Hypothalamus (tissue), 51 donors: ENCODE measurements around the gene RGS9BP.
A peak's percentile ranks its signal among the peaks of the same experiment; 100 is the strongest.
"Not testable (repeated sequence)": the region's sequence is repeated elsewhere in the genome, so short reads cannot be mapped to it uniquely, and the experiment has no call there.

Experiments used
- DNase-seq, 51 donors: peaks; one replicate each; lab custom pipeline; 2025; lab: John Stamatoyannopoulos, UW

RGS9BP gene, protein sequence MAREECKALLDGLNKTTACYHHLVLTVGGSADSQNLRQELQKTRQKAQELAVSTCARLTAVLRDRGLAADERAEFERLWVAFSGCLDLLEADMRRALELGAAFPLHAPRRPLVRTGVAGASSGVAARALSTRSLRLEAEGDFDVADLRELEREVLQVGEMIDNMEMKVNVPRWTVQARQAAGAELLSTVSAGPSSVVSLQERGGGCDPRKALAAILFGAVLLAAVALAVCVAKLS

DNA sequence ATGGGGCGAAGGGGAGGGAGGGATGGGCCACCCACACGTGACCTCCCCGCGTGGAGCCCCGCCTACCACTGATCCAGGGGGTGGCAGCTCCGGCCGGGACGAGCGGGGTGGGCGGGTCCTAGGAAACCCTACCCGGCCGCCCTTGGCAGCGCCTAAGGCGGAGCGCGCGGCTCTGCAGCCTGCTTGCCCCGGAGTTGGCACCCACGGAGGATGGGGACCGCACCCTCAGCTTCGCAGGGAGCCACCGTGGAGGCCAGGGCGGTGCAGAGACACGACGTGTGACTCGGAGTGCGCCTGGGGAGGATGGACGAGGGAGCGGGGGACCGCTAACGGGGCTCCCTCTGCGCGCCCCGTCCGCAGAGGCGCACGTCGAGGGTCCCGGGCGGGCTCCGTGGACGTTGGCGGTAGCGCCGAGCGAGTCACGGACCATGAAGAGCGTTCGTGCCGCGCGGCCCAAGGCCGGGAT is at the start of gene RGS9BP:
Gene RGS9BP, plus strand, starts transcription at position 129 of the 466 bp plus-strand sequence. CDS start 416 bp downstream, outside the sequence.
- DNase-seq: peak in 41 of 51 donors; percentile 35 to 82 (median 68)

DNA sequence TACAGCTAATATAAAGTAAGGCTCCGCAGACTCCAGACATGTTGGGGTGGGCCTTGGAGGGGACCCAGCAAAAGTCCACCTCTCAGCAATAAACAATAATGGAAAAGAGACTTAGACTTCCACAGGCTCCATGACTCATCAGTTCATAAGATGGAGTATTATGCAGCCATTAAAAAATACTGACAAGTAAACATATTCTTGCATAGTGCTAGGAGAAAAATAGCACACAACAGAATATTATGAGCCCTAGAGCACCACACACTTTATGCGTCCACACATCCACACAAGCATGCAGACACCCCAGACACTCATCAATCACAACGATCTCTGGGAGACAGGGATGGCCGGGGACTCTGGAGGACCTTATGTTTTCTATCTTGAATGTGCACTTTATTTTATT is 48.7 kb upstream of the RGS9BP start:
- DNase-seq: no peak

DNA sequence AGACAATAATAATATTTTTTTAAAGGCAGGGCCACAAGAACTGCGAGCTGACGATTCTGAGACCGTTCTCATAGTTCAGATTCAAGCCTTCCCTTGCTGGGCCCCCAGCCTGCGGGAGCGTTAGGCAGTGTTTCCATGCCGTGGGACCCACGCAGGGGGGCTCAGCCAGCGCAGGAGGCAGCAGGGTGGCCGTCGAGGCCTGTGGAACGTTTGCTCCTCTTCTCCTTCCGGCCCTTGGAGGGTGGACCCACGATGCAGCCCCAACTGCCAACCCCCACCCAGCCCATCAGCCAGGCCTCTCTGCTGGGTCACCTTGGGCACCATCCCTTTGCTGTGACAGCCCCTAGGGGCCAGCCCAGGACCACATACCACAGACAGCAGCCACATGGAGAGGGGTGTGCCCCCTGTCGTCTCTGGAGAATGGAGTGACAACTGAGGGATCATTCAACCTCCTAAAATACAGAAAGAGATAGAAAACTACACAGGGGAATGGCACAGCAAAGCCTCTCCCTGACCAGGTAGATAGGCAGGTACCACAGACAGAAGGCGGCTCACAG is 47.9 kb upstream of the RGS9BP start:
- no peak for DNase-seq

DNA sequence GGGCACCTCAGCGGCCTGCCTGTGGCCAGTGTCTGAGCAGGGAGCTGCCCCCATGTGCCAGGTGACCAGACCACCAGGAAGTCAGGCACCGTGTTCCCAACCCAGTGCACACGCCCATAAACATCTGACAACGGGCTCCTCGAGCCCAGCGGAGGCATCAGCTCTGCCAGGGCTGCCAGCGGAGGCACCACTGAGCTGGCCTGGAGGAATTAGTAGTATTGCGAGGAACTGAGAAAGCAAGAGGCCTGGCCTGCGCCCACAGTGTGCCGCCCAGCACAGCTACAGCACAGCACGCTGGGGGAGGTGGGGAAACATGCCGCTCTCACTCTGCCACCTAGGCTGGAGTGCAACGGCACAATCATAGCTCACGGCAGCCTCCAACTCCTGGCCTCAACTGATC is 45.3 kb upstream of the RGS9BP start:
- no peak for DNase-seq

DNA sequence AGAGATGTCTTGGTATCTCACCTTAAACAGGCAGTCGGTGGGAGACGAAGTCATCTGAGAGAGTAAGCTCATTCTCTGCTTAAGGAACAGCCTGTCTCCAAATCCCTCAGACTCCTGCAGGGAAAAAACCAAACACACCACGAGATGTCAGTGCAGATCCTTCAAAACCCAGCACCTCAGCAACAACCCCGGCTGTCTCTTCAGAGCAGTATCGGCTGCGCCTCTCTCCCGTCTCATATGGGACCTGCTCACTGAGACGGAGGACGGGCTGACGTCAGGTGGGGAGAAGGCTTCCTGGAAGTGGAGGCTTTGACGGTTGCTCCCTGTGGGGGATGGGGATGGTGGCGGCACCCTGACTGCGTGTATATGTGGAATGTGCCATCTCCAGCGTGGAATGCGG is 44.3 kb upstream of the RGS9BP start:
- DNase-seq: no peak

DNA sequence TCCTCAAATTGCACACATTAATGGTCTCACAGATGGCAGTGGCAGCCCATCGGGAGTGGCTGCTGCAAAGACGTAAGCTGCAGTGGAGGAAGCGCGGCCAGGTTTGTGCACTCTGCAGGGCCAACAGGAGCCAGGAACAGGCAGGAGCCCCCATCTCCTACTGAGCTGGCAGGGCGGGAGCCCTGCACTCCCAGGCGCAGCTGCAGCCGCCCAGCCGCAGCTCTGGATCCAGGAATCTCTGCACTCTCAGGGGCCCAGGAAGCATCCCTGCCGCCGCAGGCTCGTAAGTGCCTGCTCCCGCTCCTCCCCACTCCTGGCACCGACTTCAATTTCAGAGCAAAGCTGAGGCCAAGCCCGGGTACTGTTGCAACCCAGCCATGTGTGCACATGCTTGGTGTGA is 38.2 kb upstream of the RGS9BP start:
- DNase-seq: no peak

DNA sequence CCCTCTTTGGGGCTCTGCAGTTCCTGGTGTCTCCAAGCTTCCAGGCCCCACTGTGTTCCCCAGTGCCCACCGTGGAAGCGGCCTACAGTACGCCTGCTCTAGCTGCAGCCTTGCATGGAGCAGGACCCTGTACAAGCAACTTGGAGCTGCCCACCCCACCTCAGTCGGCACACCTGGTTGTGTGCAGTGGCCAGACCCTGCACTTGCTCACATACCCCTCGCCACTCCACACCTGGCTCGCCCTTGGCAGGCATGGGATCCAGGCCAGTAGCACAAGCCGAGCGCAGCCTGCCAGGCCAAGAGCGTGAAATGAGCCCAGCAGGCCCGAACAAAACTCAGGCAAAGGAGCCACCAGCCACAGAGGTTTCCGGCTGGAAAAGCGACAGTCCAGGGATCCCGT is 37.0 kb upstream of the RGS9BP start:
- no peak for DNase-seq

DNA sequence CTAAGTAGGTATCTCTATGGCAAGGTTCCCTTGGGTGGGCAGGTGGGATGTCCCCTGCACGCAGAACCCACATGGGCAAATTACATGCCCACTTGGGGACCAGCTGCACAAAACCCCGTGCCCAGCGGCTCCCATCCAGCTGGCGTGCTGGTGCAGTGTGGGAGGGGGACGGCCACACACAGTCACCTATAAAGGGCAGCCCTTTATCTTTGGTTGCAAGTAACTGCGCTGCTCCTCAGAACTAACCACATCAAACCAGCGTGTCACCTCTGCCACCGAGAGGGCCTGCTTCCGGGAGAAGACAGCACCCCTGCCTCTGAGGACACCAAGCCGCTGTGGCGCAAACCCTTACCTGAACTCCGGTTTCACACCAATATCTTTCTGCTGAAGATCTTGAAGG is 32.9 kb upstream of the RGS9BP start:
- no peak for DNase-seq

DNA sequence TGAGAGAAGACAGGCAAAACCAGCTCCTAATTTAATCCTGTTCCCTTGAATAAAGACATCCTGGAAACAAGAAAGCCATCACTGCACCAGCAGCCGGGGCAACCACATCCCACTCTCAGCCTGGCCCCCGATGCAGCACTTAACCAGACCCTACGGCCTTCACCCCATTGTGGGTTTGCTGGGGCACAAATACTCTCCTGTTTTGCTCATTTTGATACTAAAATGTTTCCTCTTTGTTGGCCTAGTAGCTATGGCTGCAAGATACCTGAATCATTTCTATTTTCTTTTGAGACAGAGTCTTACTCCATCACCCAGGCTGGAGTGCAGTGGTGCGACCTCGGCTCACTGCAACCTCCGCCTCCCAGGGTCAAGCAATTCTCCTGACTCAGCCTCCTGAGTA is 29.1 kb upstream of the RGS9BP start:
- DNase-seq: no peak

DNA sequence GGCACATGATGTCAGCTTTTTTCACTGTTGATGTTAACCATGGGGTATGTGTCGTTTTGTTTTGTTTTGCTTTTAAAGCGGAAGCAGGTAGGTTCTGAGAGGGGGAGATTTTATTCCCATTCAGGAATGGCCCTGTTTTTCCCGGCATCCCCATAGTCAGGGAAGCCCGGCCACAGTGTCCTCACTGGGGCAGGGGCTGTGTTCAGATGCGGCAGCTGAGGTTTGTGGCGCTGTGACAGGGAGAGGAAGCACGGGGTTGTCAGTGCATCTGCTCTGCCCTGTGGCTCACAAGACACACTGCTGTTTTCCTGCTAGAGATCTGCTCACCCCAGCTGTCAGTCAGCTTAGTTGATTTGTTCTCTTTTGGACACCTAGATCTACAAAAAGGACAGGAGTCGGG is 28.3 kb upstream of the RGS9BP start:
- no peak for DNase-seq

DNA sequence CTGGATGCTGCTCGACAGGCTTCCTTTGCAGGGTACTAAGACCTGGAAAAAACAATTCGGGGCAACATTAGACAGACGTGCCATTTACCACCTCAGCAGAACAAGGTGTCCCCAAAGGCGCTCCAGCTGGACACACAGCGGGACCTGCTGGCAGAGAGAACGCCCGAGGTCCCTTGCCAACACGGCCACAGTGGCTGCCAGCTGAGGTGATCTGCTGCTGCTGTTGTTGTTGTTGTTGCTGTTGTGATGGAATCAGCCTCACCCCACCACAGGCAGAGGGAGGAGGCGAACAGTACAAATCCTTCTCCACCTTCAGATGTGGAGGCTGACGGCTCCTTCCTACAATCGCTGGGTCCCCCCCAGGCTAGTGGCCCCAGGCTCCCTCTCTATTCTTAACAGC is 25.9 kb upstream of the RGS9BP start:
- peak in 10 of 51 donors; percentile 2 to 33 (median 11) for DNase-seq

DNA sequence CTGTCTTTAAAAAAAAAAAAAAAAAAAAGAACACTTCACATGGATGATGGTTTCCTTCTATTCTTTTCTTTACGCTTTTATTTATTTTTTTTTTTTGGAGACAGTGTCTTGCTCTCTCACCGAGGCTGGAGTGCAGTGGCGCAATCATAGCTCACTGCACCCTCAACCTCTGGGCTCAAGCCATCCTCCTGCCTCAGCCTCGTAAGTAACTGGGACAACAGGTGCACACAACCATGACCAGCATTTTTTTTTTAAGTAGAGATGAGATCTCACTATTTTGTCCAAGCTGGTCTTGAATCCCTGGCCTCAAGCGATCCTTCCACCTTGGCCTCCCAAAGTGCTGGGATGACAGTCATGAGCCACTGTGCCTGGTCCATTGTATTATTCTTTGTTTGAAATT is 25.0 kb upstream of the RGS9BP start:
- no peak for DNase-seq

DNA sequence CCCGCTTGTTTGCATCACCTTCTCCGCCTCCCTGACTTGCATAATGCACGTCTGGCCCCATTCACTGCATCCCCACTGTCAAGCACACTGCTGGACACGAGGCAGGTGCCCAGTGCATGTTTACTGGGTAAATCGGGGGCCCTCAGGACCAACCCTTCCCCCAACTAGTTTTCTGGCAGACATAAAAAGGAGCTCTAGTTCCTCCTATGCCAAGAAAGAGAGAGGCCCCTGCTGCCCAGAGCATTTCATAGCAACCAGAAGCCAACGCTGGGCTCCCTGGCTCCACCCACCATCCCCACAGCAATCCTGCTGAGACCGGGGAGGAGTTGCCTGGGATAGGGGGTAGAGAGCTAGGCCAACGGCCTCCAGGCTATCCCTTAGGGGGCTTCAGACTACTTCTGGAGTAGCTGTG is 23.9 kb upstream of the RGS9BP start:
- DNase-seq: peak in 33 of 51 donors; percentile 2 to 77 (median 42)

DNA sequence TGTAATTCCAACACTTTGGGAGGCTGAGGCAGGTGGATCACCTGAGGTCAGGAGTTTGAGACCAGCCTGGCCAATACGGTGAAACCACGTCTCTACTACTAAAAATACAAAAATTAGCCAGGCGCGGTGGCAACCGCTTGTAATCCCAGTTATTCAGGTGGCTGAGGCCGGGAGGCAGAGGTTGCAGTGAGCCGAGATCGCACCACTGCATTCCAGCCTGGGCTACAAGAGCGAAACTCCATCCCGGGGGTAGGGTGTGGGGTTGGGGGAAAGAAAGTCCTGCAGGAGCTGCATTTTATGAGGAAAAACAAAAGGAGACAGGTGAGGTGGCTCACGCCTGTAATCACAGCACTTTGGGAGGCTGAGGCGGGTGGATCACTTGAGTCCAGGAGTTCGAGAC is 23.3 kb upstream of the RGS9BP start:
- not testable (repeated sequence) for DNase-seq

DNA sequence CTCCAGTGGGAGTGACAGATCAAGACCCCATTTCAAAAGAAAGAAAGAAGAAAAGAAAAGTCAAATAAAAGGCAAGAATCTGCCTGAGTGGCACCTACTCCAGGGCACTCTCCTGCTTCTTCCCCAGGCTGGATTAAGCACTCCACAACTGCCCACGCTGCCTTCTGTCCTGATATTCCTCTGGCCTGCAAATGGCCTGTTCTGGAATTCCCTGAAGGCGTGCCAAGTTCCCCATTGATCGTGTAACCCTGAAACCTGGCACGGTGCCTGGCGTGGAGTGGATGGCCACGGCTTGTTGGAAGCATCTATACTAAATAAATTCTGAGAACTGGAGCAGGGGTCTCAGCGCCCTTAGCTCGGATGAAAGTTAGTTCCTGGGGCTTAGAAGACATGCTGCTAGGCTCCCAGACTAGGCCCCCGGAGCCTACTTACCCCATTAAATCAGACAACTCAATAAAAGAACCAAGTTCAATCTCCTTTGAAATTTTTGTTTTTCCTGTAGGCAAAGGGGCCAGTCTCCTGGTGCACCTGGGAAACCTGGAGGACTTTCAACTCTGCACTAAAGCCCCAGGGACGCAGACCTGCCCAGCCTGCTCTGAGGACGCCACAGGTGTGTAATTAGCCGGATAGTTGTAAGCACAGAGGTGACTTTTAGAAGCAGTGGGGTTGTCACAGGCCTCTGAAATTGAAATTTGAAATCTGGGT is 22.6 kb upstream of the RGS9BP start:
- DNase-seq: peak in 36 of 51 donors; percentile 4 to 67 (median 37)

DNA sequence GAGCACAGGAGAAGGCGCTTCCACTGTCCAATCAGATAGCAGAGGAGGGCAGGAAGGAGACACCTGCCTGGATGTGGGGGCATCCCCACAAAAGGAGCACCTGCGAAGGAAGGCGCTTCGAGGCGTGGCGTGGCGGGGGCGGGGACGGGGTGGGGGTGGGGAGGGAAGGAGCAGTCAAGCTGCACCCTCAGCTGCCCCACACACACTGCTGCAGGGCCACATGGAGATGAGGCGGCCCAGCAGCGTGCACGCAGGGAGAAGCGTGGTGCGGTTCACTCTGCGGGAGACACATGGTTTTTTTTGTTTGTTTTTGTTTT is 22.1 kb upstream of the RGS9BP start:
- no peak for DNase-seq

DNA sequence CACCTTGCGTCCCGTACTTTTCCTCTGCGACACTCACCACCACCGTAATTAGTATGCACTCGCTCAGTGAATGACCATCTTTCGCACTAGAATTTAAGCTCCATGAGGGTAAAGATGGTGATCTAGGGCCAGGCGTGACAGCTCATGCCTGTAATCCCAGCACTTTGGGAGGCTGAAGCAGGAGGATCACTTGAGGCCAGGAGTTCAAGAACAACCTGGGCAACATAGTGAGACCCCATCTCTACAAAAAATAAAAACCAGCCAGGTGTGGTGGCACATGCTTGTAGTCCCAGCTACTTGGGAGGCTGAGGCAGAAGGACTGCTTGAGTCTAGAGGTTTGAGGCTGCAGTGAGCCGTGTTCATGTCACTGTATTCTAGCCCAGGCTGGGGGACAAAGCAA is 19.3 kb upstream of the RGS9BP start:
- DNase-seq: not testable (repeated sequence)

DNA sequence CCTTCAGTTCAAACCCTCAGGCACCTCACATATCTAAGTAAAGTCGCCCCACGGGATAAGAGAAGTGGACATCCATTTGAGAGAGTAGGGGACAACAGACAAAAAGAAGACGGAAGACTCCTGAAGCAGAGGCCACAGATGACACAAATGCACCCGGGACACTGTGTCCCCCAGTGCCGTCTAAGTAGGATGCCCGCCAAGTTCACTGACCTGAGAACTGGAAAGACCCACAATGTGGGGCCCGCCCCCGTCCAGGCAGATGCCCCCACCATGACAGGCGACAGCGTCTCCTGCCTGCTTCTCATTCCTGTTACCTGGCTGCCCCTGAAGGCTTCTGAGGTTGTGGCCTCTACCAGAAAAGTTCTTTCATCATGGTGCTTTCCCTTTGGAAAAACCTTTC is 17.6 kb upstream of the RGS9BP start:
- no peak for DNase-seq

DNA sequence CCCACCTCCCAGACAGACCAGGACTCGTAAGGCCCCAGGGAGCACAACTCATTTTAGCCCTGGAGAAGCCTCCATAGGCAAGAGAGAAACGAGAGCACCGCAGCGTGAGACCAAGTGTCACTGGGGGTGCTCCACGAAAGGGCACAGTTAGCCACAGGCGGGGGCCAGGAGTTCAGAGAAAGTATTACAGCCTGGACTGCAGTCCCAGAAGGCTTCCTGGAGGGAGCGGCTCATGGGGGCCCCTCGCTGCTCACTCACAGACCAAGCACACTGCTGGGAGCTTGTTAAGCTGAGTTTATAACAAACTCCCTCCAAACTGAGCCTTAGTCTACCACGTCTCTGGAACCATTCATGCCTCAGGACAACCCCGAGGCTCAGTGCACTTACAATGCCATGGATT is 17.1 kb upstream of the RGS9BP start:
- DNase-seq: no peak

DNA sequence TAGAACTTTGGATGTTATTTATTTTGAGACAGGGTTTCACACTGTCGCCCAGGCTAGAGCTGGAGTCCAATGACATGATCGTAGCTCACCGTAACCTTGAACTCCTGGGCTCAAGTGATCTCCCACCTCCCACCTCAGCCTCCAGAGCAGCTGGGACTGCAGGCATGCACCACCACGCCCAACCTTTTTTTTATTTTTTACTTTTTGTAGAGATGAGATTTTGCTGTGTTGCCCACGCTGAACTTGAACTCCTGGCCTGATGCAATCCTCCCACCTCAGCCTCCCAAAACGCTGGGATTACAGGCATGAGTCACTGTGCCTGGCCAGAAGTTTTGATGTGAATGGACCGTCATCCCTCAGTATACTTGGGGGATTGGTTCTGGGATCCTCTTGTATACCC is 14.3 kb upstream of the RGS9BP start:
- no peak for DNase-seq

DNA sequence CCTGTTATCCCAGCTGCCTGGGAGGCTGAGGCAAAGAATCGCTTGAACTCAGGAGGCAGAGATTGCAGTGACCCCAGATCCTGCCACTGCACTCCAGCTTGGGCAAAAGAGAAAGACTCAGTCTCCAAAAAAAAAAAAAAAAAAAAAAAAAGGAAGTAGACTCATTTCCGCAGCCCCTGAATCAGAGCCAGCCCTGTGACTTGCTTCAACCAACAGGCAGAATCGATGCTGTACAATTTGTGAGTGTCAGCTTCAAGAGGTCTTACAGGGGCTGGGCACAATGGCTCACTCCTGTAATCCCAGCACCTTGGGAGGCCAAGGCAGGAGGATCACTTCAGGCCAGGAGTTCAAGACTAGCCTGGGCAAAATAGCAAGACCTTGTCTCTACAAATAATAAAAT is 13.5 kb upstream of the RGS9BP start:
- DNase-seq: no peak

DNA sequence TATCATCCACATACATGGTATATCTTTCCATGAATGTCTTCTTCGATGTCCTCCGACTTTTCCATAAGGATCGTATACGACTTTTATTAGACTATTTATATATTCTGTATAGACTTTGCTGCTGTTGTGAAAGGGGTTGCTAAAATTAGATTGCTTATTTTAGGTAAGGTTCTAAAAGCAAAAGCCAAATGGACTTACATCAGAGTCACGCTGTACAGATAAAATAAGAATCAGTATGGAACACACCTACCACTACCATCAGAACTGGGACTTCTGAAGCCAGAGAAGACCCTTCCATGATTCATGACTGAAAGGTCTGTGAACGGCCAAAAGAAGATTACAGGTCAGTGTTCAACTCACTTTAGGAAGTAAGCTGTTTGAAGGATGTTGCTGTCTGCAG is 9.6 kb upstream of the RGS9BP start:
- no peak for DNase-seq
